Osteocyte (in vitro differentiated cells): ENCODE measurements around the gene LRRTM3. TPM values are rescaled to one million over a fixed set of nuclear protein-coding genes. Genes with fewer than 3 reads are reported as not detected.

Experiments
- DNase-seq: peaks from one replicate; pipeline ENCODE4 v3.0.0; 2021; ENCODE audit warnings: mixed read lengths; ENCODE audit not compliant: unreplicated experiment; ENCODE audit errors: extremely low spot score
- H3K27ac Mint-ChIP-seq: one replicate; pipeline ENCODE4 v1.8.0; 2021; ENCODE audit warnings: mild to moderate bottlenecking, mixed read lengths; ENCODE audit not compliant: unreplicated experiment
- H3K27me3 Mint-ChIP-seq: one replicate; pipeline ENCODE4 v1.8.0; 2021; ENCODE audit warnings: mixed read lengths; ENCODE audit not compliant: unreplicated experiment
- H3K36me3 Mint-ChIP-seq: one replicate; pipeline ENCODE4 v1.8.0; 2021; ENCODE audit warnings: mixed read lengths; ENCODE audit not compliant: unreplicated experiment
- H3K4me1 Mint-ChIP-seq: one replicate; pipeline ENCODE4 v1.8.0; 2021; ENCODE audit warnings: mixed read lengths; ENCODE audit not compliant: unreplicated experiment
- H3K4me3 Mint-ChIP-seq: one replicate; pipeline ENCODE4 v1.8.0; 2021; ENCODE audit warnings: mild to moderate bottlenecking, moderate library complexity, mixed read lengths; ENCODE audit not compliant: unreplicated experiment
- H3K9me3 Mint-ChIP-seq: one replicate; pipeline ENCODE4 v1.8.0; 2021; ENCODE audit warnings: mixed read lengths; ENCODE audit not compliant: unreplicated experiment
- total RNA-seq: library from RNA; stranded (reverse); gene quantifications from 2 replicates; pipeline ENCODE4 v1.2.1, GENCODE V29; 2021
- TF ChIP-seq, protein P1 (sequence below): fragments of 200-600 bp; sonication (generic); IDR thresholded peaks from 2 replicates; pipeline ENCODE4 v1.5.0; 2021; ENCODE audit warnings: antibody characterized with exemption, mild to moderate bottlenecking, moderate library complexity

Gene LRRTM3
- total RNA-seq, 1 donor from 2014 or later: 0.21 TPM

DNA sequence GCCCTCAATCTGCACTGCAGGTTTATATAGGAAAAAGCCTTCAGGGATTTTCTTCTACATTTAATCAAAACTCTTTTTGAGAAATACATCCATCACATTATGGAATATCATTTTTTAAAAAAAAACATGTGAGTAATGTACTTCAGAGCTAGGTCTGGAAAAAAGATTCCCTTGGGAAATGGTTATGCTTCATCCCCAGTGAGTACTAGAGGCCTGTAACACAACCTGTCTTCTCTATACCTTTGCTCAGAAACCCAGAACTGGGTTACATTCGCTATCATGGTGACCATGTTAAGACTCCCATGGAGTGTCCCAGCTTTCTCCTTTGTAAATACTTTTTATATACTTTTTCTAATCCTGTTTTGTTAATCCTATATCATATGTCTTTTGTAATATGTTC is 186.9 kb downstream of the LRRTM3 start:
- Mint-ChIP-seq H3K27ac (no peak overlapping the region), H3K27me3 (no peaks in the 10 kb centered on the region), H3K4me3 (no peak overlapping the region), H3K4me1 (peaks cover 6% of the 10 kb centered on the region), H3K9me3 (no peaks in the 10 kb centered on the region), H3K36me3 (no peaks in the 10 kb centered on the region)
- no peak for DNase-seq
- TF ChIP-seq, protein P1, sequence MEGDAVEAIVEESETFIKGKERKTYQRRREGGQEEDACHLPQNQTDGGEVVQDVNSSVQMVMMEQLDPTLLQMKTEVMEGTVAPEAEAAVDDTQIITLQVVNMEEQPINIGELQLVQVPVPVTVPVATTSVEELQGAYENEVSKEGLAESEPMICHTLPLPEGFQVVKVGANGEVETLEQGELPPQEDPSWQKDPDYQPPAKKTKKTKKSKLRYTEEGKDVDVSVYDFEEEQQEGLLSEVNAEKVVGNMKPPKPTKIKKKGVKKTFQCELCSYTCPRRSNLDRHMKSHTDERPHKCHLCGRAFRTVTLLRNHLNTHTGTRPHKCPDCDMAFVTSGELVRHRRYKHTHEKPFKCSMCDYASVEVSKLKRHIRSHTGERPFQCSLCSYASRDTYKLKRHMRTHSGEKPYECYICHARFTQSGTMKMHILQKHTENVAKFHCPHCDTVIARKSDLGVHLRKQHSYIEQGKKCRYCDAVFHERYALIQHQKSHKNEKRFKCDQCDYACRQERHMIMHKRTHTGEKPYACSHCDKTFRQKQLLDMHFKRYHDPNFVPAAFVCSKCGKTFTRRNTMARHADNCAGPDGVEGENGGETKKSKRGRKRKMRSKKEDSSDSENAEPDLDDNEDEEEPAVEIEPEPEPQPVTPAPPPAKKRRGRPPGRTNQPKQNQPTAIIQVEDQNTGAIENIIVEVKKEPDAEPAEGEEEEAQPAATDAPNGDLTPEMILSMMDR: no peak

- Mint-ChIP-seq H3K27ac (no peak overlapping the region), H3K9me3 (no peaks in the 10 kb centered on the region)
- TF ChIP-seq, protein P1: no peak
Measured at GRCh38 chr10:67114945-67115344, 189.1 kb downstream of the LRRTM3 start.

GRCh38 chr10:67115972-67116371 is 190.1 kb downstream of the LRRTM3 start:
- Mint-ChIP-seq H3K27me3 (no peaks in the 10 kb centered on the region), H3K4me1 (peaks cover 11% of the 10 kb centered on the region), H3K4me3 (no peak overlapping the region), H3K9me3 (no peaks in the 10 kb centered on the region), H3K36me3 (no peaks in the 10 kb centered on the region), H3K27ac (no peak overlapping the region)
- DNase-seq: no peak
- TF ChIP-seq, protein P1: no peak

More at GRCh38 chr10:67114945-67115344, 189.1 kb downstream of the LRRTM3 start:
- Mint-ChIP-seq H3K36me3 (no peaks in the 10 kb centered on the region), H3K4me1 (peaks cover 11% of the 10 kb centered on the region), H3K4me3 (no peak overlapping the region), H3K27me3 (no peaks in the 10 kb centered on the region)
- no peak for DNase-seq

DNA sequence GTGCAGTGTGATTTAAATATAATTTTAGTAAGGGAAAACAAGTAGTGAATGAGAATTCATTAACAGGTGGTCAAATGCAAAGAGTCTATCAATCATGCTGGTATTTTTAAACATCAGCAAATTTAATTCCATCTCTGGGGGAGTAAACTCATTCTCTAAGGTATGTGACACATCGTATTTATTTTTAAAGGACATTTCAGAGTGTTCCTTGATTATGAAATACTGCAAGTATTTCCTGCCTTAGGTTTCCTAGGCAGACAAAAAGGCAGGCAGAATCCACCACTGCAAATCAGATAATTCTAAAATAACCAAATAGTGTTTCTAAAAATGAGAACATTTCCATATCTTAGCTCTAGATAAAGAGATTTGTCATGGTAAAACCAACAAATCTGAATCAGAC is 193.8 kb downstream of the LRRTM3 start:
- Mint-ChIP-seq H3K4me3 (no peak overlapping the region), H3K4me1 (peaks cover 11% of the 10 kb centered on the region), H3K36me3 (no peaks in the 10 kb centered on the region), H3K9me3 (no peaks in the 10 kb centered on the region), H3K27me3 (no peaks in the 10 kb centered on the region), H3K27ac (no peak overlapping the region)
- no peak for DNase-seq
- TF ChIP-seq, protein P1: no peak

GRCh38 chr10:67127441-67127840 is 201.6 kb downstream of the LRRTM3 start:
- Mint-ChIP-seq H3K36me3 (no peaks in the 10 kb centered on the region), H3K27ac (no peak overlapping the region), H3K4me1 (no peaks in the 10 kb centered on the region), H3K4me3 (no peak overlapping the region), H3K27me3 (peaks cover 6% of the 10 kb centered on the region), H3K9me3 (no peaks in the 10 kb centered on the region)
- TF ChIP-seq, protein P1: no peak
- DNase-seq: no peak
